SK-N-MC (cell line): ENCODE data around the gene CACNA2D4.

Experiments
- DNase-seq: peaks from one replicate; pipeline ENCODE4 v3.0.0-alpha.2; 2011; ENCODE audit warnings: low read depth, low spot score
- H3K27ac ChIP-seq: fragments of 200-600 bp; sonication (generic); 2 replicates; pipeline ENCODE4 v1.5.1; 2016; ENCODE audit warnings: mixed run types
- H3K36me3 ChIP-seq: fragments of 200-600 bp; sonication (generic); 2 replicates; pipeline ENCODE4 v1.6.1; 2017; ENCODE audit warnings: antibody characterized with exemption, low read length, mixed read lengths; ENCODE audit not compliant: insufficient read depth
- H3K4me3 ChIP-seq: fragments of 200-600 bp; sonication (generic); 2 replicates; pipeline ENCODE4 v1.5.1; 2016
- H3K9ac ChIP-seq: fragments of 200-600 bp; sonication (generic); 2 replicates; pipeline ENCODE4 v1.8.0; 2017; ENCODE audit warnings: mixed run types, mixed read lengths; ENCODE audit not compliant: insufficient read length
- H3K9me3 ChIP-seq: fragments of 200-600 bp; sonication (generic); 2 replicates; pipeline ENCODE4 v1.6.1; 2017; ENCODE audit warnings: low read depth, mild to moderate bottlenecking, antibody characterized with exemption, low read length, moderate library complexity, mixed read lengths
- EZH2 ChIP-seq: fragments of 200-600 bp; sonication (generic); IDR thresholded peaks from one replicate; pipeline ENCODE4 v1.6.1; 2017; ENCODE audit warnings: antibody characterized with exemption
- FOXP2 ChIP-seq: optimal IDR thresholded peaks from 2 replicates; pipeline ENCODE3; 2011; ENCODE audit warnings: mild to moderate bottlenecking, moderate library complexity; ENCODE audit not compliant: insufficient read depth; ENCODE audit errors: extremely low read length, control extremely low read depth
- POLR2AphosphoS5 ChIP-seq: IDR thresholded peaks from 2 replicates; pipeline ENCODE4 v1.6.1; 2012; ENCODE audit warnings: mild to moderate bottlenecking, low read depth, low read length, borderline replicate concordance

The CACNA2D4 gene

DNA sequence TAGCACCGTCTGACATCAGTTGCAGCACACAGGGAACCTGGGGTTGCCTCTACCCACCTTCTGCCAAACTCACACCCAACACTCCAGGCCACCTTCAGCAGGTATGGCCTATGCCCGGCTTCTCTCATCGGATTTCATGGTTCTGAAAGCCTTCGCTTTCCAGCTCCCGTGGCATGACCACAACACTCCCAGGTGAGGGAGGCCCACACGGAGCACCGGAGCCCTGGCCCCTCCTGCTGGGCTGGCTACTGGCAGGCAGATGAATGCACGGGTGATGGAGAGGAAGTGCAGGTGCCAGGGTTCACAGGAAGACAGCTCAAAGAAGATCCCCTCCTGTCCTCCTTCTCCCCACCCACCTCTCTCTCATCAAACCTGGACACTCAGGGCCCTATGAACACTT is 37.2 kb downstream of the CACNA2D4 start:
- DNase-seq: no peak
- no peak overlapping the region for H3K4me3 ChIP-seq
- H3K9me3 ChIP-seq: no peaks in the 10 kb centered on the region
- H3K27ac ChIP-seq: no peak overlapping the region
- no peaks in the 10 kb centered on the region for H3K36me3 ChIP-seq
- TF ChIP-seq POLR2AphosphoS5 (no peak), FOXP2 (no peak), EZH2 (no peak)
- no peak overlapping the region for H3K9ac ChIP-seq

DNA sequence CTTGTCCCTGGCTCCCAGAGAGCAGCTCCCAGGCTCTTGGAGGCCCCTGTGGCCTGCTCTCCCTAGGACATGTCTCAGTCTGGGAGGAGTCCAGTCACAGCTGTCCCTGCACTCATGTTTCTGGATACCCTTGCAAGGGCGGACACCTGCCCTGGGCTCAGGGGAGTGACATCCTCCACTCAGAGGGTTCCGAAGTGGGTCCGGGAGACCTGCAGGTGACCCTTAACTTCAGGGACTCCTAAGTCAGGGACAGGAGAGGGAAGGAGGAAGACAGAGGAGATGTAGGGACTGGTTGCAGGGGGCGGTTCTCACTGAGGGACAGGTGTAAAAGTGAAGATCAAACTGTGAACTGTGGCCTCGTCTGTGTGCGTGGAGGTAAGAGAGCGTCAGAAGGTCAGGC is 37.6 kb downstream of the CACNA2D4 start:
- no peaks in the 10 kb centered on the region for H3K36me3 ChIP-seq
- H3K4me3 ChIP-seq: no peak overlapping the region

DNA sequence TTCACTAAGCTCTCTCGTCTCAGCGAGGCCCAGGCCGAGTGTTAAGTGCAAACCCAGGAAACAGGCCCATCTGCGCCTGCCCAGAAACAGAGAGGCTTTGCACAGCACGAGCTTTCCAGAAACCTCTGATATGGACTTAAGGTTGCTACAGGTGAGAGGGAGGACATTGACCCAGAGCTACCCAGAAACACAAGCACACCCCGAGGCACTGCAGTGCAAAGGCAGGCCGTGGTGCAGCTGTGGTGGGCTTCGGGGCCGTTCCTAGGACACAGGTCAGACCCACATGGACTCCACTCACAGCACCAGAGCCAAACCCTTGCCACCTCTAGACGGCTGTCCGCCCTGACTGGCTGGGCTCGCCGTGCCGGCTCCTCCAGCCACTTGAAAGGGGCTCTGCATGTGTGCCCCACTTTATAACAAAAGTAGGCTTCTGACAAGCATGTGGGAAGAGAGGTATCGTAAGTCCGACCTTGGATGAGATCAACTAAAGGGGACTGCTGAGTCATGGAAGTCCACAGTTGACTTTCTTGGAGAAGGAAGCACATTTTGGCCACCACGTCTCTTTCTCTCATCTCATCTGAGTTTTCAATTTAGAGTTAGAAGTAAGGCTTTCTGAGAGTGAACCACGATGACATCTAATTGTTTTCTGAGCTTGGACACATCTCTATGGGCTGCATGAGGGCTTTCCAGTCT is 38.2 kb downstream of the CACNA2D4 start:
- Histone ChIP-seq H3K9me3 (no peaks in the 10 kb centered on the region), H3K4me3 (no peak overlapping the region), H3K36me3 (no peaks in the 10 kb centered on the region), H3K9ac (no peak overlapping the region), H3K27ac (no peak overlapping the region)
- no peak for TF ChIP-seq FOXP2
- no peak for TF ChIP-seq POLR2AphosphoS5
- no peak for TF ChIP-seq EZH2
- DNase-seq: no peak

More for the DNA sequence above, 37.6 kb downstream of the CACNA2D4 start:
- Histone ChIP-seq H3K9me3 (no peaks in the 10 kb centered on the region), H3K9ac (no peak overlapping the region), H3K27ac (no peak overlapping the region)
- DNase-seq: no peak
- TF ChIP-seq FOXP2 (no peak), EZH2 (no peak), POLR2AphosphoS5 (no peak)

DNA sequence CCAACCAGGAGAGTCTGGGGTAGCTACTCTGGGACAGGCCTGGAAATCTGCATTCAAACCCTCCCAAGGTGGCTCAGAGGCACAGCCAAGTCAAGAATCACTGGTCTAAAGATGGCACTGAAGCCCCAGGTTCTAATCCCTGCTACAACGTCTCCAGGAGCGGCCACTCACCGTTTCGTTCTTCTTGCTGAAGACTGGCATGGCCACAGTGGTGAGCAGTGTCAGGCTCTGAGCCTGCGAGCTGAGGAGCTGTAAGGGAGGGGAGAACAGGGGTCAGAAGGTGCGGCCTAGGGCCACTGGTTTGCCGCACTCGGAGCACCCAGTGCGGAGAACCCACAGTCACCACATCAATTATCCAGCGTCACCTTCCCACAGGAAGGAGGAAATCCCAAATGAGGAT is 38.8 kb downstream of the CACNA2D4 start:
- no peak overlapping the region for H3K4me3 ChIP-seq
- no peak overlapping the region for H3K27ac ChIP-seq
- no peaks in the 10 kb centered on the region for H3K9me3 ChIP-seq
- TF ChIP-seq FOXP2 (no peak), EZH2 (no peak), POLR2AphosphoS5 (no peak)
- no peaks in the 10 kb centered on the region for H3K36me3 ChIP-seq
- H3K9ac ChIP-seq: no peak overlapping the region
- no peak for DNase-seq

DNA sequence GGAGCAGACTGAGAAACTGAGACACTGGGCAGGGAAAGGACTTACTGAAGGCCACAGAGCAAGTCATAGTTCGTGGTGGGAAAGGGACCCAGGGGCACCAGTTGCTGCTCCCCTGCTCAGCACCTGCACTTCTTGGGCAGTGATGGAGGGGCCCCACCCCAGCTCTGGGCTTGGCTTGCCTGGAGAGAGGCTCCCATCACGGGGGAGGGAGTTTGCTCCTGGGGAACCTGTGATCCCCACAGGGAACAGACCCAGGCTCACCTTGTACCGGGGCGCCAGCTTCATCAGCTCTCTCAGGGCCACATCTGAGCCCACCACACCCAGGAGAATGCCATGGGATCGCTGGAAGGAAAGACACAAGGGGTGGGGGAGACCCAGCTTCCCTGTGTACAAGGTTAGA is 39.8 kb downstream of the CACNA2D4 start:
- Histone ChIP-seq H3K36me3 (no peaks in the 10 kb centered on the region), H3K27ac (no peak overlapping the region), H3K4me3 (no peak overlapping the region), H3K9ac (no peak overlapping the region), H3K9me3 (no peaks in the 10 kb centered on the region)
- TF ChIP-seq POLR2AphosphoS5 (no peak), EZH2 (no peak), FOXP2 (no peak)
- no peak for DNase-seq

DNA sequence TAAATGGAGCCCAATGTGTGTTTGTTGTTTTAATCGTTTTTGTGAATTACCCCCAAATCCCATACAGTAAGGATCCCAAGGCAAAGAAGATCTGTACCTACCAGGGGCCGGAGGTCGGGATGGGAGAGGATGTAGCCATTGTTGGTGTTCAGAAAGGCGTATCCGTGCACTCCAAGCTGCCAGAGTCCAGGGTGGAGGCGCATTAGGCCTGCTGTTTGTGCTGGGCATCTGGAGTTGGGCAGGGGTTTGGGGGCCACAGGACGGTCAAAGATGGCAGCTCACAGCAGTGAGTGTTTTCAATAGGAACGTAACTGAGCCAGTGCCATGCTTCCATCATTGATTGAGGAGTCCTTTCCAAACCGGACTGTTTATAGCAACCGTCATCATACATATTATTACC is 40.2 kb downstream of the CACNA2D4 start:
- no peak for DNase-seq
- Histone ChIP-seq H3K27ac (no peak overlapping the region), H3K9me3 (no peaks in the 10 kb centered on the region), H3K9ac (no peak overlapping the region), H3K36me3 (no peaks in the 10 kb centered on the region), H3K4me3 (no peak overlapping the region)
- no peak for TF ChIP-seq FOXP2
- no peak for TF ChIP-seq POLR2AphosphoS5
- TF ChIP-seq EZH2: no peak

DNA sequence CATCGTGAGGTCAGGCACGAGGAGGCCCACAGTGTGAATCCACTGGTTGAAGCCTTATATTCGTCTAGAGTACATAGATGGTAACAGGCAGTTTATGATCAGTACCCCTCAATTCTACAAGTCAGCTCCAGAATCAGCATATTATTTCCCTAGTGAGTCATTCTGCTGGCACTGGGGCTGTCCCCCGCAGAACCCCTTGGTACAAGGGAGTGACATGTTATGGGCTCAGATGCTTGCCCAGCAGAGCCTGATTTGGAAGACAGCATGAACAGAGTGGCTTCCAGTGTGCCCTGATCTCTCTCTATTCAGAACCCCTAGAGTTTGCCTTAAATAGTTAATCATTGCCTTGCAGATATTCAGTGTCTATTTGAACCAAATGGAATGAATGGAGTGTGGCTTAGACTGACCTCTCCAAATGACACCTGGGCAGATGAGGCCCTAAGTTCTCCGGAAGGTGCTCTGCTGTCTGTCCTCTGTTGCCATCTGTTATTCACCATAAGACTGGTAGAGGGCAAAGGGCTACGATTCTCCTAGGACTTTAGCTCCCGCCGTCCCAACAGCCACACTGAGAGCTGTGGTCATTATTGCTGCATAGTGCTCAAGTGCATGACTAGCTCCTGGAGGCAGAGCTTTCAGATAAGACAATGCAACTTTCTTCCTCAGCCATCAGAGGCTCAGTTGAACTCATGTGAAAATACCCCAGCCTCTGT is 41.1 kb downstream of the CACNA2D4 start:
- Histone ChIP-seq H3K9me3 (no peaks in the 10 kb centered on the region), H3K9ac (no peak overlapping the region), H3K36me3 (no peaks in the 10 kb centered on the region), H3K4me3 (no peak overlapping the region), H3K27ac (no peak overlapping the region)
- no peak for DNase-seq
- TF ChIP-seq FOXP2: no peak
- TF ChIP-seq EZH2: no peak
- TF ChIP-seq POLR2AphosphoS5: no peak

DNA sequence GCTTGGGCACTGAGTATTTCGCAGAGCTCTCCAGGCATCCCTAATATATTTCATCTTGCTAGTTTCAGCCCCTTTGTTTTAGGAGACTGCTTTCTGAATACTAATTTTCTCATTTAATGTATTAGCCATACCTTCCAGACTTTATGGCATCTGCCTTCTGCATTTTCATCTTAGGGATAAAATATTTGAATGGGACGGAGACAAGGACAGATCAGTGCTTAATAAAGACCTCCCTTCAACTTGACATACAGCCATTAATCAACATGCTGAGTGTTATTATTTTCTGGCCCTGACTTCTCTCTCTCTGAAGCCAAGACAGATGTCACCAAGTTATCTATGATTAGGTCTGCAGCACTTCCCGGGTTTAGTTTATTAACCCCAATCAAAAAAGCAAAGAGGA is 42.4 kb downstream of the CACNA2D4 start:
- Histone ChIP-seq H3K9ac (no peak overlapping the region), H3K27ac (no peak overlapping the region), H3K4me3 (no peak overlapping the region), H3K9me3 (no peaks in the 10 kb centered on the region), H3K36me3 (no peaks in the 10 kb centered on the region)
- no peak for TF ChIP-seq FOXP2
- TF ChIP-seq POLR2AphosphoS5: no peak
- no peak for TF ChIP-seq EZH2
- no peak for DNase-seq

DNA sequence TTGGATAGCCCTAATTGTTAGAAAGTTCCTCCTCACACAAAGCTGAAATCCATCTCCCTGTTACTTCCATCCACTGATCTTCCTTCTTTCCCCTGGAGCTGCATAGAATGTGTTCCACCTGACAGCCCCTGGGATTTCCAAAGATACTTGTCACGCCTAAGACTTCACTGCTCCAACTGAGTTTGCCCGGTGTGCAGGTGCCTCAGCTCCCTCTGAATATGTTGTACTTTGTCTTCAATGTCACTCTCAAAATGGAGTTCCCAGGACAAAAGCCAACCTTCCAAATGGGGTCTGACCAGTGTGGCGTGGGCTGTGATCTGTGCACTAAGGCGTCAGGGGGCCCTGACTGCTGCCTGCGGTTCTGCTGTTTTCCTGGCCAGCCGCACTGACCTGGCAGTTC is 42.8 kb downstream of the CACNA2D4 start:
- Histone ChIP-seq H3K27ac (no peak overlapping the region), H3K9ac (no peak overlapping the region), H3K36me3 (no peaks in the 10 kb centered on the region), H3K9me3 (no peaks in the 10 kb centered on the region), H3K4me3 (no peak overlapping the region)
- TF ChIP-seq EZH2 (no peak), FOXP2 (no peak), POLR2AphosphoS5 (no peak)
- DNase-seq: no peak
